ENCODE measurements around the gene RTBDN.
A peak's percentile ranks its signal among the peaks of the same experiment; 100 is the strongest.

Gene RTBDN

DNA sequence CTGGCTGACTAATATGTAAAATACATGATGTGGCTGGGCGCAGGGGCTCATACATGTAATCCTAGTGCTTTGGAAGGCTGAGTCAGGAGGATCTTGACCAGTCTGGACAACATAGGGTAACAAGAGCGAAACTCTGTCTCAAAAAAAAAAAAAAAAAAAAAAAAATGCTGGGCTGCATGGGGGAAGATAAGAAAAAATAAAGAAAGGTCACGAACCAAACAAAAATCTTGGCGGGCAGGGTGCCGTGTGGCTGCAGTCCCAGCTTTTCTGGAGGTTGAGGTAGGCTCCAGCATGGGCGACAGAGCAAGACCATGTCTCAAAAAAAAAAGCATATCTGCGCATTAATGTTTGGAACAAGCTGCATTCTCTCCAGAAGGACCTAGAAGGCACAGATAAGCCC, 19.3 kb downstream of the RTBDN start:
- peaks cover 22% of the 10 kb centered on the region for H3K36me3 ChIP-seq (ENCODE audit: control insufficient read depth, low read length)
- H3K4me3 ChIP-seq (ENCODE audit: low read length): no peak overlapping the region
- TF ChIP-seq, protein P1, sequence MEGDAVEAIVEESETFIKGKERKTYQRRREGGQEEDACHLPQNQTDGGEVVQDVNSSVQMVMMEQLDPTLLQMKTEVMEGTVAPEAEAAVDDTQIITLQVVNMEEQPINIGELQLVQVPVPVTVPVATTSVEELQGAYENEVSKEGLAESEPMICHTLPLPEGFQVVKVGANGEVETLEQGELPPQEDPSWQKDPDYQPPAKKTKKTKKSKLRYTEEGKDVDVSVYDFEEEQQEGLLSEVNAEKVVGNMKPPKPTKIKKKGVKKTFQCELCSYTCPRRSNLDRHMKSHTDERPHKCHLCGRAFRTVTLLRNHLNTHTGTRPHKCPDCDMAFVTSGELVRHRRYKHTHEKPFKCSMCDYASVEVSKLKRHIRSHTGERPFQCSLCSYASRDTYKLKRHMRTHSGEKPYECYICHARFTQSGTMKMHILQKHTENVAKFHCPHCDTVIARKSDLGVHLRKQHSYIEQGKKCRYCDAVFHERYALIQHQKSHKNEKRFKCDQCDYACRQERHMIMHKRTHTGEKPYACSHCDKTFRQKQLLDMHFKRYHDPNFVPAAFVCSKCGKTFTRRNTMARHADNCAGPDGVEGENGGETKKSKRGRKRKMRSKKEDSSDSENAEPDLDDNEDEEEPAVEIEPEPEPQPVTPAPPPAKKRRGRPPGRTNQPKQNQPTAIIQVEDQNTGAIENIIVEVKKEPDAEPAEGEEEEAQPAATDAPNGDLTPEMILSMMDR (IDR thresholded peaks at IDR 0.05; ENCODE audit: low read depth, low read length, poor library complexity, severe bottlenecking): no peak
- no peak for TF ChIP-seq EZH2phosphoT487 (IDR thresholded peaks at IDR 0.05; ENCODE audit: borderline replicate concordance, low read length)

DNA sequence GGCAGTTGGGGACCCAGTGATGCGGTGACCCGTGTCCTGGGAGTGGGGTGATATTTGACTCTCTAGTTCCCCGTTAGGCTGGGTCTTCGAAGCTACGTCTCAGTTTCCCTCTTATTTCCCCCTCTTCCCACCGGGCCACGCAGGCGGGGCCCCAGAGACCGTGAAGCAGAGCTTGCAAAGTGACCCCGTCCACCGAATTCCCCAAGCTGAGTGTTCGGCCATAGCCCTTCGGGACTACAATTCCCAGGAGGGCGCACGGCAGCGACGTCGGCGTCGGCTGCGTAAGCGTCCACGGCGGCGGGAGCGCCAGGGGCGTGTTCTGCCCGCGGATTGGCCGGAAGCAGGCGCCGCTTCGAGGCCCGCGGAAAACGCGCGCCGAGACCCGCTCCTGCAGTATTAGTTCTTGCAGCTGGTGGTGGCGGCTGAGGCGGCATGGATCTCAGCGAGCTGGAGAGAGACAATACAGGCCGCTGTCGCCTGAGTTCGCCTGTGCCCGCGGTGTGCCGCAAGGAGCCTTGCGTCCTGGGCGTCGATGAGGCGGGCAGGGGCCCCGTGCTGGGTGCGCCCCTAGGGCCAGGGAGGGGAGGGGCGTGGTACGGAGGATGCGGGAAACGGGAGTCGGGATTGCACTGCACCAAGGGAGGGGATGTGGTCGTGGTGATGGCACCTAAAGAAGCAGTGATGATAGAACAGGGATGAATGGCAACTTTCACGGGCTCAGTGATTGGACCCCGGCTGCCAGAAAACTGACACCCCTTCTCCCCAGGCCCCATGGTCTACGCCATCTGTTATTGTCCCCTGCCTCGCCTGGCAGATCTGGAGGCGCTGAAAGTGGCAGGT, 27.9 kb downstream of the RTBDN start, which contains the start of gene RNASEH2A:
TSS of gene RNASEH2A (plus strand) at position 343 of the 840 bp plus-strand sequence. CDS start at position 433, 90 bp downstream.
- H3K4me2 ChIP-seq (ENCODE audit: low read length): peak within 1 kb of the TSS; percentile 87
- peak within 1 kb of the TSS; percentile 52 for H3K27ac ChIP-seq (ENCODE audit: low read depth, low read length)
- peak within 1 kb of the TSS; percentile 90 for H3K4me3 ChIP-seq (ENCODE audit: low read length)
- H3K9me3 ChIP-seq (ENCODE audit: control insufficient read depth, insufficient read depth, low read length): no peaks in the 10 kb centered on the region
- TF ChIP-seq EZH2phosphoT487 (IDR thresholded peaks at IDR 0.05; ENCODE audit: borderline replicate concordance, low read length): no peak
- TF ChIP-seq, protein P1 (IDR thresholded peaks at IDR 0.05; ENCODE audit: low read depth, low read length, poor library complexity, severe bottlenecking): peak; percentile 13
- peaks cover 14% of the 10 kb centered on the region for H3K79me2 ChIP-seq (ENCODE audit: control insufficient read depth, low read length)
- no peaks in the 10 kb centered on the region for H4K20me1 ChIP-seq (ENCODE audit: control insufficient read depth, insufficient read depth, low read depth, low read length)
- H3K4me1 ChIP-seq (ENCODE audit: control insufficient read depth, low read length): peaks cover 23% of the 10 kb centered on the region
- no peaks in the 10 kb centered on the region for H3K27me3 ChIP-seq (ENCODE audit: control insufficient read depth, low read length)
- no peaks in the 10 kb centered on the region for H3F3A ChIP-seq (ENCODE audit: control insufficient read depth, insufficient read depth)
- no peaks in the 10 kb centered on the region for H3K9me2 ChIP-seq (replicated peaks; ENCODE audit: control insufficient read depth, low read length)
- H3K36me3 ChIP-seq (ENCODE audit: control insufficient read depth, low read length): peaks cover 28% of the 10 kb centered on the region

More for the DNA sequence above, 19.3 kb downstream of the RTBDN start:
- Histone ChIP-seq H3K9me2 (replicated peaks; ENCODE audit: control insufficient read depth, low read length) (no peaks in the 10 kb centered on the region), H3K4me1 (ENCODE audit: control insufficient read depth, low read length) (no peaks in the 10 kb centered on the region), H3K79me2 (ENCODE audit: control insufficient read depth, low read length) (no peaks in the 10 kb centered on the region), H3K4me2 (ENCODE audit: low read length) (no peak overlapping the region), H3K27ac (ENCODE audit: low read depth, low read length) (no peak overlapping the region), H3K9me3 (ENCODE audit: control insufficient read depth, insufficient read depth, low read length) (no peaks in the 10 kb centered on the region), H4K20me1 (ENCODE audit: control insufficient read depth, insufficient read depth, low read depth, low read length) (0 out of 2 replicates have a peak, but pooled peaks cover 3% of the 10 kb centered on the region), H3F3A (ENCODE audit: control insufficient read depth, insufficient read depth) (no peaks in the 10 kb centered on the region), H3K27me3 (ENCODE audit: control insufficient read depth, low read length) (no peaks in the 10 kb centered on the region)

DNA sequence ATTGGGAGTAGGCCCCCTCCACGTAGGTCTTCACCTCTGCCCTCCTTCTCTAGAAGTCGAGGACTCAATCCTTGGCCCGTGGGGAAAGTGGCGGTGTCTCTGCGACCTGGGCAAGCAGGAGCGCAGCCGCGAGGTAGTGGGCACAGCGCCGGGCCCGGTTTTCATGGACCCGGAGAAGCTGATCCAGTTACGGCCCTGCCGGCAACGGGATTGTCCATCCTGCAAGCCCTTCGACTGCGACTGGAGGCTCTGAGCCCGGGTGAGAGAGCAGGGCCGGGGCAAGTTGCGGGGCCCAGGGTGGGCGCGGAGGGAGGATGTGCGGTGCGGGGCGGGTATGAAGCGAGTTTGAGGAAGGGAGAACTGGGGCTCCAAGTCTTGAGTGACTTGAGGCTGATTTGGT, 30.3 kb downstream of the RTBDN start:
- Histone ChIP-seq H4K20me1 (ENCODE audit: control insufficient read depth, insufficient read depth, low read depth, low read length) (0 out of 2 replicates have a peak, but pooled peaks cover 3% of the 10 kb centered on the region), H3K4me3 (ENCODE audit: low read length) (no peak overlapping the region), H3K9me3 (ENCODE audit: control insufficient read depth, insufficient read depth, low read length) (no peaks in the 10 kb centered on the region), H3K36me3 (ENCODE audit: control insufficient read depth, low read length) (peaks cover 26% of the 10 kb centered on the region), H3K9me2 (replicated peaks; ENCODE audit: control insufficient read depth, low read length) (no peaks in the 10 kb centered on the region), H3K79me2 (ENCODE audit: control insufficient read depth, low read length) (peaks cover 34% of the 10 kb centered on the region), H3K4me1 (ENCODE audit: control insufficient read depth, low read length) (peaks cover 34% of the 10 kb centered on the region), H3K27me3 (ENCODE audit: control insufficient read depth, low read length) (no peaks in the 10 kb centered on the region), H3F3A (ENCODE audit: control insufficient read depth, insufficient read depth) (no peaks in the 10 kb centered on the region), H3K4me2 (ENCODE audit: low read length) (no peak overlapping the region), H3K27ac (ENCODE audit: low read depth, low read length) (no peak overlapping the region)
- no peak for TF ChIP-seq EZH2phosphoT487 (IDR thresholded peaks at IDR 0.05; ENCODE audit: borderline replicate concordance, low read length)
- TF ChIP-seq, protein P1 (IDR thresholded peaks at IDR 0.05; ENCODE audit: low read depth, low read length, poor library complexity, severe bottlenecking): no peak
